H1 (cell line): ENCODE data around the gene BCL2L13. TPM values are rescaled to one million over a fixed set of nuclear protein-coding genes. Genes with fewer than 3 reads are reported as not detected.
"Not testable (repeated sequence)": the region's sequence is repeated elsewhere in the genome, so short reads cannot be mapped to it uniquely, and the experiment has no call there.

Source experiments
- CTCF ChIA-PET: fragments of 300-600 bp; sonication (Branson Sonifier 250); formaldehyde crosslinking; loops from one replicate; lab custom pipeline; 2021; ENCODE audit not compliant: partially characterized antibody; lab: Charles Lee
- POLR2A ChIA-PET: fragments of 300-600 bp; sonication (Branson Sonifier 250); formaldehyde crosslinking; loops from one replicate; lab custom pipeline; 2021; ENCODE audit warnings: inconsistent platforms; ENCODE audit not compliant: partially characterized antibody; lab: Charles Lee
- DNase-seq, 2 experiments: peaks; one replicate each; pipeline versions ENCODE4 v3.0.0 to v3.0.0-alpha.2; 2010 to 2022; ENCODE audit warnings: low spot score in 2 of 2, low read depth in 1 of 2, mixed read lengths in 1 of 2
- FAIRE-seq: peaks from 2 replicates; lab custom pipeline; 2011; peaks lifted over from hg19 to GRCh38; lab: Jason Lieb, UNC
- H2AFZ ChIP-seq: 2 replicates; pipeline ENCODE4 v1.8.1; 2012; ENCODE audit warnings: low read length, inconsistent platforms
- H2AK5ac ChIP-seq: 2 replicates; pipeline ENCODE4 v1.6.1; 2013; ENCODE audit warnings: low read depth, low read length
- H2BK120ac ChIP-seq: replicated peaks from 2 replicates; pipeline ENCODE3; 2013; ENCODE audit warnings: low read depth, low read length, inconsistent platforms
- H2BK12ac ChIP-seq: 2 replicates; pipeline ENCODE4 v1.6.1; 2013; ENCODE audit warnings: low read depth, low read length
- H2BK15ac ChIP-seq: 2 replicates; pipeline ENCODE4 v1.6.1; 2013; ENCODE audit warnings: low read length
- H2BK20ac ChIP-seq: 2 replicates; pipeline ENCODE4 v1.6.1; 2013; ENCODE audit warnings: low read length
- H2BK5ac ChIP-seq: 2 replicates; pipeline ENCODE4 v1.6.1; 2013; ENCODE audit warnings: low read depth, low read length
- H3K14ac ChIP-seq: 2 replicates; pipeline ENCODE4 v1.6.1; 2013; ENCODE audit warnings: inconsistent platforms; ENCODE audit not compliant: insufficient read length
- H3K18ac ChIP-seq: 2 replicates; pipeline ENCODE4 v1.6.1; 2013; ENCODE audit warnings: low read length; ENCODE audit errors: extremely low read depth
- H3K23ac ChIP-seq: 2 replicates; pipeline ENCODE4 v1.6.1; 2013; ENCODE audit warnings: inconsistent platforms; ENCODE audit not compliant: insufficient read length
- H3K23me2 ChIP-seq: 2 replicates; pipeline ENCODE4 v1.6.1; 2013; ENCODE audit warnings: low read depth, low read length
- H3K27ac ChIP-seq: 2 replicates; pipeline ENCODE4 v1.6.1; 2011; ENCODE audit warnings: low read depth, low read length, inconsistent platforms
- H3K27me3 ChIP-seq, 4 experiments: replicated peaks in 1 of 4; 1 replicate in 1 of 4; 2 replicates in 3 of 4; pipeline versions ENCODE4 v1.6.1 to v1.8.1; 2011 to 2013; ENCODE audit warnings: low read length in 3 of 4, mild to moderate bottlenecking in 3 of 4, inconsistent platforms in 2 of 4, mixed read lengths in 2 of 4, moderate library complexity in 1 of 4; ENCODE audit not compliant: control insufficient read depth in 3 of 4, insufficient read depth in 3 of 4; ENCODE audit errors: extremely low read depth in 1 of 4
- H3K36me3 ChIP-seq, 4 experiments: 2 replicates each; pipeline versions ENCODE4 v1.6.1 to v1.8.1; 2011 to 2013; ENCODE audit warnings: mild to moderate bottlenecking in 4 of 4, low read length in 3 of 4, moderate library complexity in 2 of 4, control low read depth in 1 of 4, inconsistent platforms in 1 of 4; ENCODE audit not compliant: insufficient read depth in 4 of 4, control insufficient read depth in 2 of 4
- H3K4ac ChIP-seq: replicated peaks from 2 replicates; pipeline ENCODE3; 2013; ENCODE audit warnings: low read length, low read depth, mixed read lengths, inconsistent platforms; ENCODE audit not compliant: insufficient read length
- H3K4me1 ChIP-seq, 4 experiments: replicated peaks in 1 of 4; 1 replicate in 1 of 4; 2 replicates in 3 of 4; pipeline versions ENCODE4 v1.6.1 to v1.8.1; 2011 to 2013; ENCODE audit warnings: low read length in 3 of 4, inconsistent platforms in 2 of 4, mixed read lengths in 1 of 4; ENCODE audit not compliant: insufficient read depth in 4 of 4, control insufficient read depth in 3 of 4
- H3K4me2 ChIP-seq, 2 experiments: 2 replicates each; pipeline versions ENCODE4 v1.6.1 to v1.8.1; 2011 to 2013; ENCODE audit warnings: low read depth in 2 of 2, low read length in 2 of 2, control low read depth in 1 of 2, inconsistent platforms in 1 of 2, mild to moderate bottlenecking in 1 of 2; ENCODE audit not compliant: insufficient read depth in 1 of 2
- H3K4me3 ChIP-seq, 4 experiments: fragments of 200-600, 300-600 bp in 1 of 4; sonication (generic), shearing (Covaris generic), sonication (Bioruptor Twin) in 1 of 4; 2 replicates each; pipeline versions ENCODE4 v1.5.1 to v1.8.1; 2011 to 2016; ENCODE audit warnings: low read length in 4 of 4, low read depth in 3 of 4, control low read depth in 2 of 4, inconsistent platforms in 2 of 4, mild to moderate bottlenecking in 2 of 4, mixed read lengths in 1 of 4, moderate library complexity in 1 of 4; ENCODE audit not compliant: insufficient read depth in 2 of 4; ENCODE audit errors: extremely low read depth in 1 of 4
- H3K56ac ChIP-seq: replicated peaks from 2 replicates; pipeline ENCODE3; 2013; ENCODE audit warnings: low read depth, mild to moderate bottlenecking, mixed read lengths, low read length, inconsistent platforms; ENCODE audit not compliant: insufficient read length
- H3K79me1 ChIP-seq: 2 replicates; pipeline ENCODE4 v1.6.1; 2013; ENCODE audit warnings: low read depth, low read length, control low read depth
- H3K79me2 ChIP-seq, 2 experiments: 2 replicates each; pipeline versions ENCODE4 v1.6.1 to v1.8.1; 2012 to 2013; ENCODE audit warnings: low read length in 2 of 2, mild to moderate bottlenecking in 2 of 2, inconsistent platforms in 1 of 2; ENCODE audit not compliant: insufficient read depth in 2 of 2, control insufficient read depth in 1 of 2
- H3K9ac ChIP-seq, 4 experiments: replicated peaks in 1 of 4; 1 replicate in 1 of 4; 2 replicates in 3 of 4; pipeline versions ENCODE4 v1.6.1 to v1.8.1; 2011 to 2013; ENCODE audit warnings: low read depth in 3 of 4, low read length in 3 of 4, control low read depth in 2 of 4, mild to moderate bottlenecking in 2 of 4, moderate library complexity in 2 of 4, inconsistent platforms in 1 of 4; ENCODE audit errors: extremely low read depth in 1 of 4
- H3K9me3 ChIP-seq, 2 experiments: 2 replicates each; pipeline versions ENCODE4 v1.6.1 to v1.8.1; 2012 to 2013; ENCODE audit warnings: mild to moderate bottlenecking in 2 of 2, moderate library complexity in 2 of 2, control low read depth in 1 of 2, inconsistent platforms in 1 of 2, low read depth in 1 of 2, low read length in 1 of 2, mixed read lengths in 1 of 2; ENCODE audit not compliant: insufficient read depth in 2 of 2
- H4K20me1 ChIP-seq, 2 experiments: replicated peaks in 1 of 2; 2 replicates each; pipeline versions ENCODE3 to v1.8.1; 2011 to 2013; ENCODE audit warnings: inconsistent platforms in 2 of 2, low read length in 2 of 2, mild to moderate bottlenecking in 1 of 2; ENCODE audit not compliant: insufficient read depth in 2 of 2, control insufficient read depth in 1 of 2
- H4K5ac ChIP-seq: 2 replicates; pipeline ENCODE4 v1.6.1; 2013; ENCODE audit warnings: low read length, low read depth, mixed read lengths, inconsistent platforms; ENCODE audit not compliant: insufficient read length
- H4K8ac ChIP-seq: 2 replicates; pipeline ENCODE4 v1.8.0; 2013; ENCODE audit warnings: mild to moderate bottlenecking, moderate library complexity, low read length, inconsistent platforms; ENCODE audit not compliant: insufficient read depth; ENCODE audit errors: extremely low read depth
- H4K91ac ChIP-seq: replicated peaks from 2 replicates; pipeline ENCODE3; 2013; ENCODE audit warnings: low read length, mixed read lengths, inconsistent platforms; ENCODE audit not compliant: insufficient read length
- WGBS, 2 experiments: shearing (Covaris generic) in 1 of 2; methylation state at CpG; one replicate each; pipeline versions ENCODE4 v1.1.6 to v1.1.7; 2013 to 2015; ENCODE audit warnings: low lambda C conversion rate in 2 of 2, mixed read lengths in 2 of 2, inconsistent platforms in 1 of 2, low coverage in 1 of 2, missing lambda C conversion rate in 1 of 2; ENCODE audit not compliant: insufficient replicate concordance in 2 of 2, insufficient coverage in 1 of 2, insufficient read length in 1 of 2; ENCODE audit errors: extremely low coverage in 1 of 2, missing lambda C conversion rate in 1 of 2; 5-methylcytosine and 5-hydroxymethylcytosine counted together
- polyA plus RNA-seq, 7 experiments: library from polyadenylated mRNA; depleted of rRNA in 3 of 7; stranded (reverse) in 5 of 7; unstranded in 2 of 7; fragments of >200 nt in 5 of 7; fragments of 200-250 nt in 2 of 7; gene quantifications; 1 replicate in 5 of 7; 2 replicates in 1 of 7; 4 replicates in 1 of 7; pipeline versions ENCODE4 v1.2.1 to v1.2.3, GENCODE V29; 2011 to 2013; ENCODE audit warnings: missing spikeins in 2 of 7, mixed read lengths in 2 of 7
- total RNA-seq: library from RNA; stranded (reverse); fragmentation: NEBNext Ultra II Directional; extraction: Animal tissue kit (Norgen Biotek cat#: 25700); gene quantifications from 2 replicates; pipeline ENCODE4 v1.2.1, GENCODE V29; 2021

The BCL2L13 gene
- total and polyA plus RNA-seq, 2 of the 8 experiments (the other 6 are each of a cell fraction or from before 2014, with no cell fraction given) = 20.7 to 35.0 TPM

DNA sequence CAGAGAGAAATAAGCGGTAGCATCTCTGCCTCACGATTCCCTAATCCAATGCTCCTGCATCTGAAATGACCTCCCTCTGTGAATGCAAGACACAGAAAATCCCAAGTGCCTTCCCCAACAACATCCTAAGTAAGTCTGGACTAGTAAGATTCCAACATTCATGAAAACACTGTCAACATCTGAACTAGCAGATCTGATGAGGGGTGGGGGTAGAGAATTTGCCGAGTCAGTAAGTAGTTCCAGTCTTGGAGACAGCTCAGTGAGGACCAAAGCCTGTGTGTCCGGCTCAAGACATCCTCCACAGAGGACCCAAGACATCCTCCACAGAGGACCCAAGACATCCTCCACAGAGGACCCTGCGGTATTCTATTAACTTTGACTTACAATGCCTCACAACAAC is 126.3 kb downstream of the BCL2L13 start:
- H2BK120ac ChIP-seq, H3K56ac ChIP-seq, H3K9me3 ChIP-seq, H3K4me1 ChIP-seq, FAIRE-seq, H2BK5ac ChIP-seq, DNase-seq, H2BK15ac ChIP-seq, H3K4ac ChIP-seq, H3K9ac ChIP-seq, H3K36me3 ChIP-seq, H3K14ac ChIP-seq, H2AFZ ChIP-seq, H3K4me2 ChIP-seq, H2AK5ac ChIP-seq, H3K27ac ChIP-seq, H4K20me1 ChIP-seq, H3K18ac ChIP-seq, H2BK12ac ChIP-seq, H3K23me2 ChIP-seq, H3K27me3 ChIP-seq, H4K91ac ChIP-seq, H4K5ac ChIP-seq, H3K23ac ChIP-seq, H3K4me3 ChIP-seq, H2BK20ac ChIP-seq, H4K8ac ChIP-seq, H3K79me1 ChIP-seq: not testable (repeated sequence)
- ChIA-PET CTCF (interaction anchor here (0.8 to 2.2 kb wide), 9 partner anchors 10 to 26 kb away, joined by 3 to 10 read pairs (median 4); no protein-coding TSS in a partner anchor), POLR2A (interaction anchor here (1.4 kb wide), 1 partner anchor 22 kb away, joined by 5 read pairs; no protein-coding TSS in a partner anchor)
- H3K79me2 ChIP-seq = peaks cover 0 to 38% of the 10 kb centered on the region in 2 experiments; a peak in 2 of 4 replicates
- 85% methylated on average over 5 of the region's 5 CpGs; no CpG with 5 or more reads in 1 of the 2 experiments for WGBS, 2 experiments
